ENCODE results near the gene CDCA7.

DNA sequence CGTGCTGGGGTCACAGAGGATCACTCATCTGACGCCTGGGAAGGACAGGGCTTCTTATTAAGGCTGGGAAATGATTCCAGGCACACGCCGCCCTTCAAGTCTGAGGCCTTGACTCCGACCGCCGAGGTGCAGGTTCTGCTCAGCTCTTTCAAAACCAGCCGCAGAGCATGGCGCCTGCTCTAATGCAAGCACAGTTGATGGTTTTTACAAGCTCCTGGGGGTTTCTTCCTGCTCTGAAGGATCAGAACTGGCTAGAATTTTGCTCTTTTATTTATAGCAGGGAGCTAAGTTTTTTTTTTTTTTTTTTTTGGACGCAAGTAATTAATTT is 32.0 kb downstream of the CDCA7 start:
- TF ChIP-seq ZNF274 (IDR thresholded peaks at IDR 0.05; ENCODE audit: low read depth, low read length) (no peak), YY1 (IDR thresholded peaks at IDR 0.05; ENCODE audit: insufficient read depth, insufficient read length) (no peak)

All from NT2/D1 (cell line).